Vagina (tissue), 2 donors: ENCODE results near the gene CELA1. TPM values are rescaled to one million over a fixed set of nuclear protein-coding genes. Genes with fewer than 3 reads are reported as not detected.

ENCODE experiments used
- DNase-seq, 2 donors: peaks; one replicate each; pipeline ENCODE4 v3.0.0-alpha.2; 2017; ENCODE audit errors: extremely low spot score in 2 of 2
- H3K27ac ChIP-seq: fragments of 200-600 bp; sonication (generic); one replicate; pipeline ENCODE4 v1.5.1; 2019
- H3K27me3 ChIP-seq: fragments of 200-600 bp; sonication (generic); one replicate; pipeline ENCODE4 v1.5.1; 2019
- H3K36me3 ChIP-seq, 2 donors: fragments of 200-600 bp; sonication (generic); one replicate each; pipeline ENCODE4 v1.5.1; 2017 to 2019
- H3K4me1 ChIP-seq: fragments of 200-600 bp; sonication (generic); one replicate; pipeline ENCODE4 v1.5.1; 2019
- H3K4me3 ChIP-seq, 2 donors: fragments of 200-600 bp; sonication (generic); 1 replicate in 1 of 2; 2 replicates in 1 of 2; pipeline ENCODE4 v1.5.1; 2016 to 2019
- H3K9me3 ChIP-seq: fragments of 200-600 bp; sonication (generic); one replicate; pipeline ENCODE4 v1.5.1; 2019
- CTCF ChIP-seq, 3 experiments: fragments of 450-650 bp in 2 of 3; fragments of 200-600 bp in 1 of 3; sonication (generic) in 1 of 3; IDR thresholded peaks; one replicate each; pipeline ENCODE4 v1.5.1; 2017 to 2019; ENCODE audit warnings: antibody characterized with exemption in 3 of 3, mild to moderate bottlenecking in 2 of 3, moderate library complexity in 2 of 3
- POLR2A ChIP-seq, 2 donors: fragments of 450-650 bp; IDR thresholded peaks; one replicate each; pipeline ENCODE4 v1.6.1; 2017; ENCODE audit warnings: antibody characterized with exemption in 2 of 2, mild to moderate bottlenecking in 2 of 2, moderate library complexity in 2 of 2
- POLR2AphosphoS5 ChIP-seq, 2 donors: sonication (generic); formaldehyde crosslinking; IDR thresholded peaks; one replicate each; pipeline ENCODE4 v1.9.0; 2017; ENCODE audit warnings: antibody characterized with exemption in 2 of 2, mild to moderate bottlenecking in 2 of 2, low read depth in 1 of 2; ENCODE audit not compliant: insufficient read depth in 1 of 2
- intact Hi-C: fragments of 100-400 bp; cut with DNase I; formaldehyde crosslinking; loops from one replicate; pipeline ENCODE4 v1.15.1; 2023
- total RNA-seq: library from RNA; depleted of rRNA; stranded (reverse); fragments of >200 nt; gene quantifications from one replicate; pipeline ENCODE4 v1.2.3, GENCODE V29; 2016

CELA1 gene
- total RNA-seq, 1 donor from 2014 or later: not detected

DNA sequence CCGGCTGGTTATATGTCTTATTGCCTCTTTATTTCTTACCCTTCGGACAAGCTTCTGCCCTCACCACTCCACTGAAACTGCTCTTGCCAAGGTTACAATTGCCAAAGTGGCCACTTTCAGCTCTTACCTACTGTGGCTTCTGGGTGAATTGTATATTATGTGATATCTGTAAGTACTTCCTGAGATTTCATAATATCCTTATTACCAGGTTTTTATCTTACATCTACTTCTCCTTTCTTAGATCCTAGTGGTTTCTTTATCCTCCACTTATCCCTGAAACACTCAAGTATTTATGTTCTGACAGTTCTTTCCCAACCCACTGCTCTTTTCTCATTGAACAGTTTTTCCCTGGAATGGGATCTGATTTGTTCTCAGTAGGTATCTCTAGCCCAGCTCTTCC lies 10.5 kb downstream of the CELA1 start:
- Histone ChIP-seq H3K9me3 (no peaks in the 10 kb centered on the region), H3K36me3 (no peaks in the 10 kb centered on the region), H3K27me3 (no peaks in the 10 kb centered on the region), H3K4me3 (no peak overlapping the region), H3K4me1 (no peaks in the 10 kb centered on the region), H3K27ac (no peak overlapping the region)
- TF ChIP-seq POLR2AphosphoS5 (IDR thresholded peaks at IDR 0.05; ENCODE audit: insufficient read depth in 1 of 2, low read depth in 1 of 2) (no peak), POLR2A (IDR thresholded peaks at IDR 0.05) (no peak)
- intact Hi-C loops: no loop called here
- DNase-seq: no peak

GRCh38 chr12:51334764-51335163 lies 11.7 kb downstream of the CELA1 start:
- no peak for TF ChIP-seq CTCF (IDR thresholded peaks at IDR 0.05)
- TF ChIP-seq POLR2A (IDR thresholded peaks at IDR 0.05): no peak
- no peak for TF ChIP-seq POLR2AphosphoS5 (IDR thresholded peaks at IDR 0.05; ENCODE audit: insufficient read depth in 1 of 2, low read depth in 1 of 2)
- DNase-seq: no peak
- no peaks in the 10 kb centered on the region for H3K27me3 ChIP-seq

DNA sequence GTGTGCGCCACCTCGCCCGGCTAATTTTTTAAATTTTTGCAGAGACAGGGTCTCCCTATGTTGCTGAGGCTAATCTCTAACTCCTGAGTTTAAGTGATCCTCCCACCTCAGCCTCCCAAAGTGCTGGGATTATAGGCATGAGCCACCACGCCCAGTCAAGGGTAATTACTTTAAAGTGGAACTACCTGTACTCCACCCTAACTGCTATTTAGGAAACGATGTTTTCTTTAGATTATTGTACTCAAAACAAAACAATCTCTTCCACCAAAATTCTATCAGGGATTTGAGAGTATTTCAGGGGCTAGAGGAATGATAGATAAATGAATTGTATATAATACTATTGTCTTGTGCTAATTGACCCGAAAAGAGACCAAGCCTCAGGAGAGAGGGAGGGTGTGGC lies 12.9 kb downstream of the CELA1 start:
- no peaks in the 10 kb centered on the region for H3K36me3 ChIP-seq
- no peaks in the 10 kb centered on the region for H3K9me3 ChIP-seq
- H3K27me3 ChIP-seq: no peaks in the 10 kb centered on the region
- H3K4me3 ChIP-seq: no peak overlapping the region
- TF ChIP-seq POLR2AphosphoS5 (IDR thresholded peaks at IDR 0.05; ENCODE audit: insufficient read depth in 1 of 2, low read depth in 1 of 2): no peak
- DNase-seq: no peak
- H3K27ac ChIP-seq: no peak overlapping the region
- H3K4me1 ChIP-seq: no peaks in the 10 kb centered on the region
- intact Hi-C loops: no loop called here

More at GRCh38 chr12:51334764-51335163, 11.7 kb downstream of the CELA1 start:
- intact Hi-C loops: no loop called here
- no peaks in the 10 kb centered on the region for H3K9me3 ChIP-seq
- H3K4me1 ChIP-seq: no peaks in the 10 kb centered on the region
- no peaks in the 10 kb centered on the region for H3K36me3 ChIP-seq
- no peak overlapping the region for H3K4me3 ChIP-seq
- no peak overlapping the region for H3K27ac ChIP-seq

- H3K4me1 ChIP-seq: peaks cover 23% of the 10 kb centered on the region
- DNase-seq: no peak
- no peaks in the 10 kb centered on the region for H3K9me3 ChIP-seq
- TF ChIP-seq POLR2AphosphoS5 (IDR thresholded peaks at IDR 0.05; ENCODE audit: insufficient read depth in 1 of 2, low read depth in 1 of 2) (no peak), POLR2A (IDR thresholded peaks at IDR 0.05) (no peak), CTCF (IDR thresholded peaks at IDR 0.05) (no peak)
- no peaks in the 10 kb centered on the region for H3K36me3 ChIP-seq
- H3K27ac ChIP-seq: no peak overlapping the region
- intact Hi-C loops: no loop called here
- H3K4me3 ChIP-seq: no peak overlapping the region
- no peaks in the 10 kb centered on the region for H3K27me3 ChIP-seq
These were observed 16.3 kb downstream of the CELA1 start for GRCh38 chr12:51330186-51330585.

DNA sequence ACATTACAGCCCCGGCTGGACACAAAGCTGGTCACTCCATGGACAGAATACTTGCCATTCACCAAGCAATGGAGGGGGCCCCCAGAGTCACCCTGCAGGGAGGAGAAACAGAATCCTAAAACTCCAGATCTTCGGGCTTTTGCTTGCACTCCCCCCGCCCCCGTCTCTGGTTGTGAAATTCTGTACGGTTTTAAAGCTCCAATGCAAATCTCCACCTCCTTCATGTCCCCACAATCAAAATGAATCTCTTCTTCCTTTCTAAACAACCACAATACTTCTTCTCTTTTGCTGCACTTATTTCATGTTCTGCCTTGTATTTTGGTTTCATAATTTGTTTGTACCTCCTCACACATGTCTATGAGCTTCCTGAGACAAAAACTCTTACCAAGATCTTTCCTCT lies 16.7 kb downstream of the CELA1 start:
- no peak overlapping the region for H3K4me3 ChIP-seq
- H3K4me1 ChIP-seq: peaks cover 23% of the 10 kb centered on the region
- DNase-seq: no peak
- no peaks in the 10 kb centered on the region for H3K27me3 ChIP-seq
- no peaks in the 10 kb centered on the region for H3K9me3 ChIP-seq
- no peaks in the 10 kb centered on the region for H3K36me3 ChIP-seq
- no peak for TF ChIP-seq CTCF (IDR thresholded peaks at IDR 0.05)
- TF ChIP-seq POLR2AphosphoS5 (IDR thresholded peaks at IDR 0.05; ENCODE audit: insufficient read depth in 1 of 2, low read depth in 1 of 2): no peak
- TF ChIP-seq POLR2A (IDR thresholded peaks at IDR 0.05): no peak
- H3K27ac ChIP-seq: no peak overlapping the region
- intact Hi-C loops: no loop called here

DNA sequence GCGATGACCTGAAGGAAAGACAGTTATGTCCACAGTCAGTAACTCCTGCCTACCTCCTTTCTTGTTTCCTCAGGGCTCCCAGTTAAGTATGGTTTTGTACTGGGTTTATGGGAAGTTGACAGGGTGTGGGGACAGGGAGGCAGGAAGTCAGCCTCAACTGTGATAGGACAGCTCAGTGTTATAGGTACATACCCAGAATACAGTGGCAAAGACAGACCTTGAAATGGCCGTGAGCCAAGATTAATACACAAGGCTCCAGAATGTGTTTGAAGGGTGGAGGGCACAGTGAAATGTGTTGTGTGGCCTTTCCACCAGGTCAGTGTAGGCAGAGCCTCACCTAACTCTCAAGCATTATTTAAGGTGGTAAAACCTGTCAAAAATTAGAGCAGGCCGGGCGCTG lies 17.9 kb downstream of the CELA1 start:
- intact Hi-C loops: no loop called here
- H3K4me1 ChIP-seq: peaks cover 23% of the 10 kb centered on the region
- no peaks in the 10 kb centered on the region for H3K9me3 ChIP-seq
- no peaks in the 10 kb centered on the region for H3K36me3 ChIP-seq
- no peaks in the 10 kb centered on the region for H3K27me3 ChIP-seq
- H3K4me3 ChIP-seq: no peak overlapping the region
- H3K27ac ChIP-seq: no peak overlapping the region
- TF ChIP-seq POLR2AphosphoS5 (IDR thresholded peaks at IDR 0.05; ENCODE audit: insufficient read depth in 1 of 2, low read depth in 1 of 2): no peak
- TF ChIP-seq POLR2A (IDR thresholded peaks at IDR 0.05): no peak
- no peak for TF ChIP-seq CTCF (IDR thresholded peaks at IDR 0.05)
- no peak for DNase-seq
